ENCODE data around the gene KIF18B.

DNA sequence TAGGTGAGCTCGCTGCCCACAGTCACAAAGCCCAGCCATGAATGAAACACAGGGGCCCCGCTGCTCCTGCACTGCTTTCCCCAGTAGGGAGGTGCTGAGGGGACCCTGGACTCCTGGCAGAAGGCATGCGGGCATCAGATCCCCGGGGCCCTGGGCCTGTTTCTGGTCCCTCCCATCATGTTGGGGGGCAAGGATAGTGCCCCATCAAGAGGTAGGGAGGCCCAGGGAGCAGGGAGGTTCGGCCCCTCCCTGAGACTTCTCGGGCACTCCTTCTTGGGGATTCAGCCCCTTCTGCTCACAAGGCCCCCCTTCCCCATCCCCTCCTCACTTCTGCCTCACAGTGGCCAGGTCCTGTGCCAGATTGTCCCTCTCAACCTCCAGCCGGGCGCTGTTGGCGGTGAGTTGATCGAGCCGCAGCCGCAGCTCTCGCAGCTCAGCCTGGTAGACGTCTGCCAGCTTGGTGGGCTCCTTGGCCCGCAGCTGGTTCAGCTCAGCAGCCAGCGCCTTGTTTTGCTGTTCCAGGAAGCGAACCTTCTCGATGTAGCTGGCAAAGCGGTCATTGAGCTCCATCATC is 32.8 kb downstream of the KIF18B start:
- TF ChIP-seq POLR2AphosphoS5 (IDR thresholded peaks at IDR 0.05; ENCODE audit: borderline replicate concordance, low read depth, low read length) (no peak), EZH2 (IDR thresholded peaks at IDR 0.05) (no peak)

Measured in SK-N-MC (cell line).